Esophagus muscularis mucosa (tissue), 4 donors: ENCODE data around the gene CTXN3. TPM values are rescaled to one million over a fixed set of nuclear protein-coding genes. Genes with fewer than 3 reads are reported as not detected.

ENCODE experiments used
- DNase-seq: peaks from one replicate; pipeline ENCODE4 v3.0.0-alpha.2; 2017; ENCODE audit errors: extremely low spot score
- H3K27ac ChIP-seq, 4 donors: fragments of 200-600 bp; sonication (generic); replicated peaks in 1 of 4; 1 replicate in 3 of 4; 2 replicates in 1 of 4; pipeline ENCODE4 v1.5.1; 2016 to 2019; ENCODE audit warnings: mild to moderate bottlenecking in 1 of 4
- H3K27me3 ChIP-seq, 4 donors: fragments of 200-600 bp; sonication (generic); one replicate each; pipeline versions ENCODE4 v1.5.1 to v1.6.0; 2016 to 2019
- H3K36me3 ChIP-seq, 4 donors: fragments of 200-600 bp; sonication (generic); one replicate each; pipeline ENCODE4 v1.5.1; 2016 to 2019
- H3K4me1 ChIP-seq, 4 donors: fragments of 200-600 bp; sonication (generic); one replicate each; pipeline ENCODE4 v1.5.1; 2016 to 2019
- H3K4me3 ChIP-seq, 4 donors: fragments of 200-600 bp; sonication (generic); 1 replicate in 2 of 4; 2 replicates in 2 of 4; pipeline ENCODE4 v1.5.1; 2016 to 2019; ENCODE audit warnings: mild to moderate bottlenecking in 4 of 4, moderate library complexity in 1 of 4
- H3K9me3 ChIP-seq, 4 donors: fragments of 200-600 bp; sonication (generic); 1 replicate in 3 of 4; 2 replicates in 1 of 4; pipeline ENCODE4 v1.5.1; 2016 to 2019
- EP300 ChIP-seq: sonication (generic); formaldehyde crosslinking; IDR thresholded peaks from one replicate; pipeline ENCODE4 v1.6.1; 2017; ENCODE audit warnings: antibody characterized with exemption
- POLR2A ChIP-seq: fragments of 450-650 bp; IDR thresholded peaks from one replicate; pipeline ENCODE4 v1.6.1; 2017; ENCODE audit warnings: antibody characterized with exemption, moderate library complexity, mild to moderate bottlenecking, low read depth
- POLR2AphosphoS5 ChIP-seq, 2 donors: sonication (generic); formaldehyde crosslinking; IDR thresholded peaks; one replicate each; pipeline ENCODE4 v1.6.1; 2017; ENCODE audit warnings: antibody characterized with exemption in 2 of 2
- WGBS: methylation state at CpG from one replicate; pipeline ENCODE4 v1.1.5; 2018; 5-methylcytosine and 5-hydroxymethylcytosine counted together
- intact Hi-C: fragments of 100-400 bp; cut with DNase I; formaldehyde crosslinking; loops from one replicate; pipeline ENCODE4 v1.15.1; 2023
- total RNA-seq, 4 donors: library from RNA; depleted of rRNA; stranded (reverse); fragments of >200 nt; gene quantifications; one replicate each; pipeline versions ENCODE4 v1.1.0 to v1.2.1, GENCODE V29; 2016
- TF ChIP-seq, protein P1 (sequence below), 3 experiments: fragments of 200-600 bp in 2 of 3; fragments of 450-650 bp in 1 of 3; sonication (generic) in 2 of 3; IDR thresholded peaks; one replicate each; pipeline ENCODE4 v1.5.1; 2017 to 2019; ENCODE audit warnings: antibody characterized with exemption in 3 of 3, mild to moderate bottlenecking in 2 of 3, moderate library complexity in 1 of 3

CTXN3 gene
- total RNA-seq, 4 donors from 2014 or later = not detected

DNA sequence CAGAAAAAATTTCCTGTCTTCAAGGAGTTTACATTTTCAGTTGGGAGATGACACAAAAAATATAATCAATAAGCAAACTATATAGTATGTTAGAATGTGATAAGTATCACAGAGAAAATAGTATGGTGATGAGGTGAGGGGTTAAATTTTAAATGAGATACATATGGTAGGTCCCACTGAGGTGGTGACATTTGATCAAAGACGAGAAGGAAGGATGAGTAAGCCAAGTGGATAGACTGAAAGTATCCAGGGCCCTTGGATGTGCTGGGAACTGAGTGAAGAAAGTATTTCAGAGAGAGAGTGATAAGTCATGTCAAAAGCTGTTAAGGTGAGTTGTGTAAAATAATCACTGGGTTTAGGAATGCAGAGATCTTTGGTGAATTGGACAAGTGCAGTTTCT is 57.8 kb downstream of the CTXN3 start:
- H3K36me3 ChIP-seq = no peaks in the 10 kb centered on the region
- intact Hi-C loops = no loop called here
- TF ChIP-seq, protein P1, sequence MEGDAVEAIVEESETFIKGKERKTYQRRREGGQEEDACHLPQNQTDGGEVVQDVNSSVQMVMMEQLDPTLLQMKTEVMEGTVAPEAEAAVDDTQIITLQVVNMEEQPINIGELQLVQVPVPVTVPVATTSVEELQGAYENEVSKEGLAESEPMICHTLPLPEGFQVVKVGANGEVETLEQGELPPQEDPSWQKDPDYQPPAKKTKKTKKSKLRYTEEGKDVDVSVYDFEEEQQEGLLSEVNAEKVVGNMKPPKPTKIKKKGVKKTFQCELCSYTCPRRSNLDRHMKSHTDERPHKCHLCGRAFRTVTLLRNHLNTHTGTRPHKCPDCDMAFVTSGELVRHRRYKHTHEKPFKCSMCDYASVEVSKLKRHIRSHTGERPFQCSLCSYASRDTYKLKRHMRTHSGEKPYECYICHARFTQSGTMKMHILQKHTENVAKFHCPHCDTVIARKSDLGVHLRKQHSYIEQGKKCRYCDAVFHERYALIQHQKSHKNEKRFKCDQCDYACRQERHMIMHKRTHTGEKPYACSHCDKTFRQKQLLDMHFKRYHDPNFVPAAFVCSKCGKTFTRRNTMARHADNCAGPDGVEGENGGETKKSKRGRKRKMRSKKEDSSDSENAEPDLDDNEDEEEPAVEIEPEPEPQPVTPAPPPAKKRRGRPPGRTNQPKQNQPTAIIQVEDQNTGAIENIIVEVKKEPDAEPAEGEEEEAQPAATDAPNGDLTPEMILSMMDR (IDR thresholded peaks at IDR 0.05) = no peak
- no peak for TF ChIP-seq POLR2A
- TF ChIP-seq EP300 = no peak
- TF ChIP-seq POLR2AphosphoS5 (IDR thresholded peaks at IDR 0.05) = no peak
- DNase-seq = no peak
- WGBS = 42% methylated on average over 1 of the region's 1 CpG
- H3K27me3 ChIP-seq = no peaks in the 10 kb centered on the region
- no peaks in the 10 kb centered on the region for H3K9me3 ChIP-seq
- H3K27ac ChIP-seq = peak overlapping the region; percentile 56 to 77 (median 60)
- H3K4me1 ChIP-seq = peaks cover 24 to 64% (median 57%) of the 10 kb centered on the region in 4 donors
- H3K4me3 ChIP-seq = no peak overlapping the region

DNA sequence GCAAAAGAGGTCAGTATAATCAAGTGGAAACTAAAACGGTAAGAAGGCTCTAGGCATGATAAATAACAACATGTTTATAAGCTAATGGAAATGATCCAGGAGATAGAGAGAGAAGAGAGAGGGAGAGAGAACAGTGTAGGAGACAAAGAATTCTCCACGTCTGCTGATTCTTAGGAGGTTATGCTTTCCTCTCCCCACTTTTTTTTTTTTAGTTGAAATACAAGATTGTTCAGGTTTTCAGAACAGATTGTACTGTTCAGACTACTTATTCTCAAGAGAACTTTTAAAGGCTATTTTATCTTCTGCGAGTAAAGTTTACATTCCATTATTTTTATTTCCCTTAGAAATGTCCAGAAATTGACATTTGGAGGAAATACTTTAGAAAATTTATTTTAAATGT is 58.3 kb downstream of the CTXN3 start:
- Histone ChIP-seq H3K27ac (peak overlapping the region; percentile 56 to 77 (median 60)), H3K27me3 (no peaks in the 10 kb centered on the region), H3K4me1 (peaks cover 22 to 62% (median 56%) of the 10 kb centered on the region in 4 donors), H3K36me3 (no peaks in the 10 kb centered on the region), H3K4me3 (peak overlapping the region in 1 of 4 donors; percentile 10), H3K9me3 (no peaks in the 10 kb centered on the region)
- 34% methylated on average over 3 of the region's 3 CpGs for WGBS
- TF ChIP-seq, protein P1 (IDR thresholded peaks at IDR 0.05) = no peak
- TF ChIP-seq POLR2A (no peak), POLR2AphosphoS5 (IDR thresholded peaks at IDR 0.05) (peak in 1 of 2 donors; percentile 30), EP300 (no peak)
- intact Hi-C loops = no loop called here
- DNase-seq = no peak

Other genes starting within 250 kb of the CTXN3 start
- 10 to 100 TPM; 20.3 to 29.8 (median 24.8) TPM for gene PRRC1, start 131.4 kb upstream of the CTXN3 start, total RNA-seq
- 1 to 10 TPM in 3 of 4 donors, under 1 TPM in 1; 0.33 to 1.7 (median 1.1) TPM for gene CCDC192, start 54.3 kb downstream of the CTXN3 start, total RNA-seq